Fibroblast of skin of left biceps (primary cell): ENCODE results near the gene PLXNA4.

ENCODE experiments used
- DNase-seq, 2 experiments: peaks; one replicate each; pipeline ENCODE4 v3.0.0-alpha.2; 2013; ENCODE audit warnings: low read depth in 2 of 2

Gene PLXNA4

DNA sequence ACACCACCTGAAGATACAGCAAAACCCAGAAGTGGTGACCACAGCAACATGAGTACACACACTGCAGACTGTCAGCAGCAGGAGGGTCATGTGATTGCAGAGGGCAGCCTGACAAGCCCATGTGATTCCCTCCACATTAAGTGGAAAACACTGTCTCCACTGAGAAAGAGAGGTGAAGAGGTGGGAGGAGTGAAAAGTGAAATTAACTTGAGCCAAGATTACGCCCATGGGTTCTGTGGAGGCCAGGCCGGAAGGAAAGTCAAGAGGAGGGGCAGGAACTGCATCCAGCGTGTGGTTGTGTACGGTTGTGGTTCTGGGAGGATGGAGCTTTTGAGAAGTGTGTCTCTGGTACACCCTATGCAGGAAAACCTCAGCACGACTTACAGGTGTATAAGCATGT, 138.5 kb downstream of the PLXNA4 start:
- DNase-seq = no peak

DNA sequence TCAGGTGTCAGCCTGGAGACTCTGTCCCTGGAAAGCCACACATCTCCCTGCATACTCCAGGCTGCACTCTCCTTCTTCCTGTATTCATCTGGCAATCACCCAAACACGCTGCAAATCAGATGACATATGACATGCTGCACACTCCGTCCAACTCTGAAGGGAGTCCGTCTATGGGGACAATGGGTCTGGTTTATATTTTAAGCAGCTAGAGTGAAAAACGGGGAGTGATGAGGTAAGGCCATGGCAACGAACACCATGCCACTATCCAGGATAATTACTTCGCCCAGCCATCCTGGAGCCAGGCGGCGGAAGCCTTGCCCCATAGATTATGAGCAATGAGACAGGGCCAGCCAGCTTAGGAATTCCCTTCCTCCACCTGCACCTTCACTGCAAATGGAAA, 140.1 kb downstream of the PLXNA4 start:
- no peak for DNase-seq

- no peak for DNase-seq
Observed at GRCh38 chr7:132435016-132435990, 141.0 kb downstream of the PLXNA4 start.

DNA sequence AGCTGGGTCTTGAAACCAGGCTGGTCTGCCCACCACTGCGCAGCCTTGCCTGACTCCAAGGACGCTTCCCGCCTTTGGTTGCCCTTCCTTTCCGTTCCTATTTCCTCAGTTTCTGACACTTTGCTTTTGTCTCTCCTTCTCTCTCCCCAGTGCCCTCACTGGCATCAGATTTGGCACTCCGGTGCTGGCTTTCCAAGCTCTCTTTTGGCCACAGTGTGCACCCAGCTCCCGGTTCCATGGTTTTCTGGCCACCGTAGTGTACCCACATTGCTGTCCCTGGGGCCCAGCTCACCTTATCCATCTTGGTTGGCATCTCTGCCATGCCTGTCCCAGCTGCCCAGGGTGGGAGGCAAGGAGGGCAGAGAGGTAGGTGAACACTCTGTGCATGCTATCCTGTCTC, 142.2 kb downstream of the PLXNA4 start:
- DNase-seq = no peak

GRCh38 chr7:132433301-132433700, 143.0 kb downstream of the PLXNA4 start:
- DNase-seq = no peak

- DNase-seq = peak; percentile 82 to 83
Observed at GRCh38 chr7:132430861-132431822, 145.1 kb downstream of the PLXNA4 start.

GRCh38 chr7:132430041-132430855, 146.0 kb downstream of the PLXNA4 start:
- DNase-seq = no peak

GRCh38 chr7:132429181-132429580, 147.1 kb downstream of the PLXNA4 start:
- DNase-seq = no peak

DNA sequence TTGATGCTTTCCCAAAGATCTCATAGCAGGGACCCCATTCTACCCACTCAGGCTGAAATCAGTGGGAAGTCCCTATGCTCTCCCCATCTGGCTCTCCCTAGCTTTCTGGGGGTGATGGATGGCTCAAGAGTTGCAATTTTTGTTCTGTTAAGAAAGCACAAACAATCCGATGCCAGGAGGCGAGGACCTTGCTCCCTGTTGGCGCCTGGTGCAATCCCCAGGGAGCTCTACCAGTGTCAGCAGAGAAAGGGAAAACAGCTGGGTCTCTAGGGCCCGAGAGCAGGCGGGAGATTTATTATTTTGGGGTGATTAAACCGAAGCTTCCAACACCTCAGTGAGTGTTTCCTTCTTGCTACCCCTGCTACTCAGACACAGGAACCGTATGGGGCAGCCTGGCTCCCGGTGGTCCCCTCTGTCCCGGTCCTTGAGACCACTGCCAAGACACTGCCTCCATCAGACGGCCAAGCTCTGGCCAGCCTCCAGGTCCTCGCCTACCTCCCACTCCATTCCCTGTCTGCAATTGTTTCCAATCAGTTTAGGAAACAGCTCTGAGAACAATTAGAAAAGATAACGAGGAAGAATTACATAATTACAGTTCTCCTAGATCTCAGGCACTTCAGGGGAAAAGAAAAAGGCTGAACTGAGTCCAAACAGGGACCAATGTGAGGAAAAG, 147.9 kb downstream of the PLXNA4 start:
- DNase-seq = no peak

- no peak for DNase-seq
Observed at GRCh38 chr7:132425942-132426341, 150.3 kb downstream of the PLXNA4 start.

DNA sequence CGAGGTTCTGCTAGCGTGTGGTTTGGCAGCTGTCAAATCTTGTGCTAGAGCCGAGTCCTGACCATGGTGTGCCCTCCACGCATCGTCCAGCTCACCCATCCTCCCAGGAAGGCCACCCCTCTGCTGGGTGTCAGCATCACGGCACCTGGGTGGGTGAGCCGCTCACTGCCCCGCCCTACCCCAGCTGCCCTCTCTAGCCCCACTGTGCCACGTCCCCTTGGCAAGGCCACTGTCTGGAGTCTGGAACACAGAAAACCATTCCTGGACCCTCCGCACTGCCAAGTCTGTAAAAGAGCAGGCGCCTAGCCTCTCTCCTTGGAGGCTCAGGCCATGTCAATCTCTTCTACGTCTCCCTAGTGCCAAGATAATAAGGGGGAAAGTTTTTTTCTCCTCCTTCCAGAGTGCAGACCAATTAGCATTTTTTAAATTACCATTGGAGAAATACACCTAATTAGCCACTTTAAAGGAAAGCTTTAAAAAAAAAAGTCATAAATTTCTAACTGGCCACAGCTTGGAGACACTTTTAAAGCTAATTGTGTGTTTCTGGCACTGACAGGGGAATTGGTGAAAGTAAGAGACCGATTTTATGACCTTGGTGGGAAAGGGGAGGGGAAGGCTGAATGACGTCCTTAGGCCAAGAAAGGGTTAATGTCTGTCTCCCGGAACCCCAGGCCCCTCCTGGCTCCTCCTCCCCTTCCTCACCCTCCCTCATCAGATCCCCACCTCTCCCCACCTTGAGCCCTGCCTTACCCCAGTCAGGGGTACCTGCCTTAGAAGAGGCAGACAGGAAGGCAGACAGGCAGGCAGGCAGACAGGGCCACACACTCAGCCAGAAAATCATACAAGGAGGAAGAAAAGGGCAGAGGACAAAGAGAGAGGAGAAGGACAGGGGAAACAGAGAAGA, 151.2 kb downstream of the PLXNA4 start:
- DNase-seq = no peak

GRCh38 chr7:132424277-132424676, 152.0 kb downstream of the PLXNA4 start:
- DNase-seq = no peak

GRCh38 chr7:132423594-132424200, 152.6 kb downstream of the PLXNA4 start:
- no peak for DNase-seq

GRCh38 chr7:132422502-132423111, 153.7 kb downstream of the PLXNA4 start:
- no peak for DNase-seq

DNA sequence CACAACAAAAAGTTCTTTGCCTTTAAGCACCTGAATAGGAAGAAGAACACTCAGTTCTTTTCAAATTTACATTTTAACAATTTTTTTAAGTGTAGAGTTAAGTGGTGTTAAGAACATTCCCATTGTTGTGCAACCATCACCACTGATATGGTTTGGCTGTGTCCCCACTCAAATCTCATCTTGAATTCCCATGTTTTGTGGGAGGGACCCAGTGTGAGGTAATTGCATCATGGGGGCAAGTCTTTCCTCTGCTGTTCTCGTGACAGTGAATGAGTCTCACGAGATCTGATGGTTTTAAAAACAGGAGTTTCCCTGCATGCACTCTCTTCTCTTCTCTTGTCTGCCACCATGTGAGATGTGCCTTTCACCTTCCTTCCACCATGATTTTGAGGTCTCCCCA, 155.7 kb downstream of the PLXNA4 start:
- no peak for DNase-seq

DNA sequence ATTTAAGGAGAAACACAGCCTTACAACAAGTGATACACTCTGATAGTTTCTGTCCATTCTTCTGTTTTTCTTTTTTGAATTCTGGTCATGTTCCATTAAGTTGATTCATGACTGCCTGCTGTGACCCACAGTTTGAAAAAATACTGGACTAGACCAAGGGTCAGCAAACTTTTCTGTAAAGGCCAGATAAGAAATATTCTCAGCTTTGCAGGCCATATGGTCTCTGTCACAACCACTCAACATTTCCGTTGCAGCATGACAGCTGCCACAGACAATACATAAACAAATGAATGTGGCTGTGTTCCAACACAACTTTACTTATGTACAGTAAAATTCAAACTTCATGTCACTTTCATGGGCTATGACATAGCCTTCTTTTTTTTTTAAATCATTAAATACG, 156.7 kb downstream of the PLXNA4 start:
- DNase-seq = no peak

- no peak for DNase-seq
Observed at GRCh38 chr7:132418840-132419239, 157.4 kb downstream of the PLXNA4 start.

DNA sequence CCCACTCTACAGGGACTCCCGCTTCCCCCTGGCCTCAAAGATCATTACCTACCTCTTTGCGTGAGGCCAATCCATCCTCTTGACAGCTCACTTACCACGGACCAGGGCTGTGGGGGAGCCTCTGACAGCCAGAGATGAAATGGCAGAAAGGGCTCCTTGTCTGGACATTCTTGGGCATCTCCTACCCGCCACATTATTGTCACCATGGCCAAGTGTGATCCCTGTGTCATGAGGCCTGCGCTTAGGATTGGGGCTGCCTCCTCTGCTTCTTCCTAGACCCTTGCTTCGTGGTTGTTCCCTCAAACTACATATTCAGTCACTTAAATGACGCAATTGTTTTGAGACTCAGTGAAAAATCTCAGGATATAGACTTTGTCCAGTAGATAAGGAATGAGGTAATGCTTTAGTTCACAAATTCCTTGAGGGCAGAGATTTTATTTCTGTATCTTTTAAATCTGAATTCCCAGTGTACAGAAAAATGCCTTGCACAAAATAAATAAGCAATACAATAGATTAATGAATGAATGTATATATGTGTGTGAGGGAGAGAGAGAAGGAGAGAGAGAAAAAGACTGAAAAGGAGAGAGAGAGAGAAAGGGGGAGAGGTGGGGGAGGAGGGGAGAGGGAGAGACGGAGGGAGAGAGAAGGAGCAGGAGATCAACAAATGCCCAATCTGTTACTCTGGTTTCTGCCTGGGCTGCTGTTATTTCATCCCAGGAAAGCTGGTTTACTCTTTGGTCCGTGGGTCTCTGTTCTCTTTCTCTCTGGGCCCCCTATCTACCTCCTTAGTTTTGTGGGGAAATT, 159.0 kb downstream of the PLXNA4 start:
- no peak for DNase-seq
